Measurements from ENCODE around the gene NCAPH2. TPM values are rescaled to one million over a fixed set of nuclear protein-coding genes. Genes with fewer than 3 reads are reported as not detected.
"Not testable (repeated sequence)": the region's sequence is repeated elsewhere in the genome, so short reads cannot be mapped to it uniquely, and the experiment has no call there.

Gene NCAPH2
- total and polyA plus RNA-seq, 3 experiments from 2014 or later, result 36.5 to 165 (median 155) TPM

DNA sequence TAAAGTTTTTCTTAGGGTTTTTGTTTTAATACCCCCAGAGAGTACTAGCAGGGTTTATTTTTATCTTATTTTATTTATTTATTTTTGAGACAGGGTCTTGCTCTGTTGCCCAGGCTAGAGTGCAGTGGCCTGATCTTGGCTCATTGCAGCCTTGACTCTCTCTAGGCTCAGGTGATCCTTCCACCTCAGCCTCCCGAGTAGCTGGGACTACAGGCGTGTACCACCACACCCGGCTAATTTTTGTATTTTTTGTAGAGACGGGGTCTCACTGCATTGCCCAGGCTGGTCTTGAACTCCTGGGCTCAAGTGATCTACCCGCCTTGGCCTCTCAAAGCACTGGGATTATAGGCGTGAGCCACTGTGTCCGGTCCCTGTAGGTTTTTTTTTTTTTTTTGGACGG lies 12.2 kb downstream of the NCAPH2 start:
- peaks cover 0 to 69% (median 3%) of the 10 kb centered on the region in 3 donors for H3K36me3 Mint-ChIP-seq
- DNase-seq; H3K4me3 Mint-ChIP-seq; H3K27me3 Mint-ChIP-seq; CTCF ChIA-PET; H3K27me3 ChIP-seq (ENCODE audit: insufficient read depth, low read length, poor library complexity, severe bottlenecking); H3K27ac ChIP-seq (ENCODE audit: low read depth, low read length); POLR2A ChIA-PET; H3K9me3 ChIP-seq (ENCODE audit: low read length); H3K9me3 Mint-ChIP-seq; H3K4me3 ChIP-seq (ENCODE audit: low read length): not testable (repeated sequence)
- Histone ChIP-seq H3K4me1 (ENCODE audit: insufficient read depth, low read length) (peaks cover 11% of the 10 kb centered on the region), H3K36me3 (ENCODE audit: insufficient read depth, low read length) (peaks cover 13% of the 10 kb centered on the region)
- H3K27ac Mint-ChIP-seq, result peak overlapping the region in 1 of 8 donors; percentile 27
- peaks cover 8 to 19% (median 12%) of the 10 kb centered on the region in 3 donors for H3K4me1 Mint-ChIP-seq

DNA sequence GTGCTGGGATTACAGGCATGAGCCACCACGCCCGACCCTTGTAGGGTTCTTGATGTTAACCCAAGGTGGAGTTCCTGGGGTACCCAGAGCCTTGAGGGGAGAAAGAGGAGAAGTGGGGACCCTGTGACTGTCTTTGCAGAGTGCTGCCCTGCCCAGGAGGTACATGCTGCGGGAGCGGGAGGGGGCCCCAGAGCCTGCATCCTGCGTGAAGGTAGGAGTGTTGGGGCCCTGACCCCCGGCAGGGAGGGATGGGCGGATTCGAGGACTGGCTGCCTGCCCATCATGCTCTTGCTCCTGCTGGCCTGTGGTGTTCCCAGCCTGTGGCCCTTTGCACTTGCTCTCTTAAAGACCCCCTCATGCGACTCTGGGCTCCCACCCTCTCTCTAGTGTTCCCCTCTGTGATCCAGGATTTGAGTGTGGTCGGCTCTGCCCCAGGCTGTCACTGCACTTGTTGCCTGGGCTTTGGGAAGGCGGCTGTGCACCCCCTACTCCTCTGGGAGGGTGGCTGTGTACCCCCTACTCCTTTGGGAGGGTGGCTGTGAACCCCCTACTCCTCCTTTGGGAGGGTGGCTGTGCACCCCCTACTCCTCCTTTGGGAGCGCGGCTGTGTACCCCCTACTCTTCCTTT lies 12.9 kb downstream of the NCAPH2 start:
- Histone ChIP-seq H3K9me3 (ENCODE audit: low read length) (no peaks in the 10 kb centered on the region), H3K4me3 (ENCODE audit: low read length) (no peak overlapping the region), H3K36me3 (ENCODE audit: insufficient read depth, low read length) (peaks cover 13% of the 10 kb centered on the region), H3K4me1 (ENCODE audit: insufficient read depth, low read length) (peaks cover 11% of the 10 kb centered on the region), H3K27ac (ENCODE audit: low read depth, low read length) (no peak overlapping the region), H3K27me3 (ENCODE audit: insufficient read depth, low read length, poor library complexity, severe bottlenecking) (no peaks in the 10 kb centered on the region)
- Mint-ChIP-seq H3K4me1 (peaks cover 6 to 14% (median 8%) of the 10 kb centered on the region in 3 donors), H3K27me3 (no peaks in the 10 kb centered on the region), H3K27ac (no peak overlapping the region), H3K36me3 (peaks cover 0 to 64% (median 3%) of the 10 kb centered on the region in 3 donors), H3K4me3 (no peak overlapping the region), H3K9me3 (no peaks in the 10 kb centered on the region)
- POLR2A ChIA-PET, result no interaction called here
- no peak for DNase-seq
- CTCF ChIA-PET, result no interaction called here

- Histone ChIP-seq H3K36me3 (ENCODE audit: insufficient read depth, low read length) (peaks cover 9% of the 10 kb centered on the region), H3K4me1 (ENCODE audit: insufficient read depth, low read length) (peaks cover 14% of the 10 kb centered on the region), H3K4me3 (ENCODE audit: low read length) (no peak overlapping the region), H3K9me3 (ENCODE audit: low read length) (no peaks in the 10 kb centered on the region), H3K27ac (ENCODE audit: low read depth, low read length) (no peak overlapping the region), H3K27me3 (ENCODE audit: insufficient read depth, low read length, poor library complexity, severe bottlenecking) (no peaks in the 10 kb centered on the region)
- Mint-ChIP-seq H3K4me3 (no peak overlapping the region), H3K4me1 (peaks cover 7 to 14% (median 9%) of the 10 kb centered on the region in 3 donors), H3K9me3 (no peaks in the 10 kb centered on the region), H3K27ac (no peak overlapping the region), H3K27me3 (no peaks in the 10 kb centered on the region), H3K36me3 (peaks cover 0 to 57% (median 3%) of the 10 kb centered on the region in 3 donors)
- DNase-seq, result no peak
- POLR2A ChIA-PET, result no interaction called here
- CTCF ChIA-PET, result no interaction called here
Observed at GRCh38 chr22:50521710-50522109, 13.7 kb downstream of the NCAPH2 start.

GRCh38 chr22:50522208-50522805 lies 14.3 kb downstream of the NCAPH2 start:
- Histone ChIP-seq H3K4me3 (ENCODE audit: low read length) (no peak overlapping the region), H3K36me3 (ENCODE audit: insufficient read depth, low read length) (peaks cover 9% of the 10 kb centered on the region), H3K9me3 (ENCODE audit: low read length) (no peaks in the 10 kb centered on the region), H3K4me1 (ENCODE audit: insufficient read depth, low read length) (peaks cover 20% of the 10 kb centered on the region), H3K27me3 (ENCODE audit: insufficient read depth, low read length, poor library complexity, severe bottlenecking) (no peaks in the 10 kb centered on the region), H3K27ac (ENCODE audit: low read depth, low read length) (no peak overlapping the region)
- H3K4me3 Mint-ChIP-seq, result no peak overlapping the region
- no peaks in the 10 kb centered on the region for H3K9me3 Mint-ChIP-seq
- ChIA-PET POLR2A (no interaction called here), CTCF (interaction anchor here (1.0 to 1.1 kb wide), 3 partner anchors 12 to 24 kb away, joined by 3 to 4 read pairs (median 3); partner anchors contain the start of gene NCAPH2)
- no peaks in the 10 kb centered on the region for H3K27me3 Mint-ChIP-seq
- H3K36me3 Mint-ChIP-seq, result peaks cover 0 to 52% (median 3%) of the 10 kb centered on the region in 3 donors
- H3K27ac Mint-ChIP-seq, result no peak overlapping the region
- no peak for DNase-seq
- peaks cover 12 to 20% (median 15%) of the 10 kb centered on the region in 3 donors for H3K4me1 Mint-ChIP-seq

DNA sequence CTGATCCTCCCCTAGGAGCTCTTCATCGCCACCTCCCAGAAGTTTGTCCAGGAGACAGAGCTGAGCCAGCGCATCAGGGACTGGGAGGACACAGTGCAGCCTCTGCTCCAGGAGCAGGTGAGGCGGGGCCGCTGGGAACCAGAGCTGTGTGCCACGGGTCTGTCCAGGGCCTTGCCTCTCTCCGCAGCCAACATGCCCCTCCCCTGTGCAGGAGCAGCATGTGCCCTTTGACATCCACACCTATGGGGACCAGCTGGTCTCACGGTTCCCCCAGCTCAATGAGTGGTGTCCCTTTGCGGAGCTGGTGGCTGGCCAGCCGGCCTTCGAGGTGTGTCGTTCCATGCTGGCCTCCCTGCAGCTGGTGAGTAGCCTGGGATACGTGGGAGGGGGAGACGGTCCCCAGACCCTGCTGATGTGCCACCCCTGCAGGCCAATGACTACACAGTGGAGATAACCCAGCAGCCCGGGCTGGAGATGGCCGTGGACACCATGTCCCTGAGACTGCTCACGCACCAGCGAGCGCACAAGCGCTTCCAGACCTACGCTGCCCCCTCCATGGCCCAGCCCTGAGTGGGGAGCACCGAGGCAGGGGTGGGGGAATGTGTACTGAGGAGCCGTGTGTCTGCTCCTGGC lies 14.9 kb downstream of the NCAPH2 start:
- Histone ChIP-seq H3K4me1 (ENCODE audit: insufficient read depth, low read length) (peaks cover 21% of the 10 kb centered on the region), H3K36me3 (ENCODE audit: insufficient read depth, low read length) (peaks cover 3% of the 10 kb centered on the region), H3K27me3 (ENCODE audit: insufficient read depth, low read length, poor library complexity, severe bottlenecking) (no peaks in the 10 kb centered on the region), H3K9me3 (ENCODE audit: low read length) (no peaks in the 10 kb centered on the region), H3K27ac (ENCODE audit: low read depth, low read length) (no peak overlapping the region), H3K4me3 (ENCODE audit: low read length) (no peak overlapping the region)
- ChIA-PET CTCF (interaction anchor here (1.0 to 3.6 kb wide), 4 partner anchors 12 to 41 kb away, joined by 3 to 58 read pairs (median 4); partner anchors contain the start of genes NCAPH2 and SYCE3), POLR2A (no interaction called here)
- Mint-ChIP-seq H3K36me3 (peaks cover 0 to 46% (median 3%) of the 10 kb centered on the region in 3 donors), H3K4me1 (peaks cover 18 to 27% (median 20%) of the 10 kb centered on the region in 3 donors), H3K9me3 (no peaks in the 10 kb centered on the region), H3K27ac (peak overlapping the region in 1 of 8 donors; percentile 23), H3K27me3 (no peaks in the 10 kb centered on the region), H3K4me3 (peak overlapping the region in 3 of 7 donors; percentile 5 to 55 (median 50))
- DNase-seq, result no peak

- Histone ChIP-seq H3K9me3 (ENCODE audit: low read length) (no peaks in the 10 kb centered on the region), H3K27me3 (ENCODE audit: insufficient read depth, low read length, poor library complexity, severe bottlenecking) (no peaks in the 10 kb centered on the region), H3K36me3 (ENCODE audit: insufficient read depth, low read length) (no peaks in the 10 kb centered on the region), H3K4me1 (ENCODE audit: insufficient read depth, low read length) (peaks cover 21% of the 10 kb centered on the region), H3K27ac (ENCODE audit: low read depth, low read length) (no peak overlapping the region), H3K4me3 (ENCODE audit: low read length) (no peak overlapping the region)
- H3K27ac Mint-ChIP-seq, result peak overlapping the region in 1 of 8 donors; percentile 23
- H3K4me1 Mint-ChIP-seq, result peaks cover 18 to 32% (median 24%) of the 10 kb centered on the region in 3 donors
- CTCF ChIA-PET, result interaction anchor here (1.1 to 6.7 kb wide), 4 partner anchors 13 to 97 kb away, joined by 4 to 91 read pairs (median 66); partner anchors contain the start of genes LMF2, NCAPH2 and SYCE3
- peak overlapping the region in 5 of 7 donors; percentile 15 to 88 (median 50) for H3K4me3 Mint-ChIP-seq
- no peak for DNase-seq
- no peaks in the 10 kb centered on the region for H3K9me3 Mint-ChIP-seq
- H3K36me3 Mint-ChIP-seq, result peaks cover 0 to 41% (median 3%) of the 10 kb centered on the region in 3 donors
- POLR2A ChIA-PET, result no interaction called here
- no peaks in the 10 kb centered on the region for H3K27me3 Mint-ChIP-seq
Observed at GRCh38 chr22:50523458-50523805, 15.4 kb downstream of the NCAPH2 start.

DNA sequence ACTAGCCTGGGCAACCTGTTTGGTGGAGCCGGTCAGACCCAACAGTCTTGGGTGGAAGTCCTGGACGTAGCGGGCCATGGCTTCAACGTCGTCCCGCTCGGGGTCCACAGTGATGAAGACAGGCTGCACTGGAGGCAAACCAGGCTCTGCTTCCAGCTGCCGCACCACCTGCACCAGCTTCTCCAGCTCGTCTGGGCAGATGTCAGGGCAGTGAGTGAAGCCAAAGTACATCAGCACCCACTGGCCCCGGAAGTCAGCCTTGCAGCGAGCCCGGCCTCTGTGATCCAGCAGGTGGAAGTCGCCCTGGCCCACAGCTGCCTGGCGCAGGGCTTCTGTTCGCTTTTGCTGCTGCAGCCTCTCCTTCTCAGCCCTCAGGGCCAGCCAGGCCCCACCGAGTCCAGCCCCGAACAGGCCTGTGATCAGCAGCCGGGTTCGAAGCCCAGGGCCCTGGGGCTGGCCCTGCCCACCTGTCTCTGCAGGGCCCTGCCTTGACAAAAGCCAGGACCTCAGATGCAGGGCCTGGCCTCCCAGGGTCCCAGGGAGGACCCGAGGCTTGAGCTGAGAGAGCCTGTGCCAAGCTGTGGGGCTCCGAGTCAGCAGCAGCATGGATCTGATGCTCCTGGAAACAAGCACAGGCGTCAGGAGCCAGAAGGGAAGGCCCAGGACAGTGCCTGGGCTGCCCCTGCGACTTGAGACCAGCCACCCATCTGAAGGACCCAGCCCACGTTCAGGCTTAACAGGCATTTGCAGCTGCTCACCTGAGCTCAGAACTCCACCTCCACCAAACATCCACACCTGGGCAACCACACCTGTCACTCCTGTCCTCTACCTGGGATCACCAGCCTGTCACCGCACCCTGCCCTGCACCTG lies 16.0 kb downstream of the NCAPH2 start:
- H3K27ac ChIP-seq (ENCODE audit: low read depth, low read length), result peak overlapping the region; percentile 80

More for the DNA sequence above, 16.0 kb downstream of the NCAPH2 start:
- no peaks in the 10 kb centered on the region for H3K27me3 ChIP-seq (ENCODE audit: insufficient read depth, low read length, poor library complexity, severe bottlenecking)
- Mint-ChIP-seq H3K9me3 (no peaks in the 10 kb centered on the region), H3K27me3 (no peaks in the 10 kb centered on the region), H3K4me1 (peaks cover 21 to 37% (median 27%) of the 10 kb centered on the region in 3 donors), H3K27ac (peak overlapping the region; percentile 85 to 99 (median 86)), H3K4me3 (peak overlapping the region; percentile 85 to 93 (median 89)), H3K36me3 (peaks cover 0 to 36% (median 3%) of the 10 kb centered on the region in 3 donors)
- CTCF ChIA-PET, result interaction anchor here (1.8 to 6.7 kb wide), 8 partner anchors 9 to 273 kb away, joined by 5 to 91 read pairs (median 66); partner anchors contain the start of genes HDAC10, KLHDC7B, LMF2 and NCAPH2
- no peaks in the 10 kb centered on the region for H3K36me3 ChIP-seq (ENCODE audit: insufficient read depth, low read length)
- peaks cover 21% of the 10 kb centered on the region for H3K4me1 ChIP-seq (ENCODE audit: insufficient read depth, low read length)
- no peak for DNase-seq
- no peaks in the 10 kb centered on the region for H3K9me3 ChIP-seq (ENCODE audit: low read length)
- POLR2A ChIA-PET, result interaction anchor here (1.0 to 4.9 kb wide), 9 partner anchors 12 to 334 kb away, joined by 4 to 93 read pairs (median 12); partner anchors contain the start of genes CHKB, LMF2, NCAPH2 and TUBGCP6
- H3K4me3 ChIP-seq (ENCODE audit: low read length), result peak overlapping the region; percentile 64
